ENCODE data around the gene DNAH2.

DNAH2 gene

DNA sequence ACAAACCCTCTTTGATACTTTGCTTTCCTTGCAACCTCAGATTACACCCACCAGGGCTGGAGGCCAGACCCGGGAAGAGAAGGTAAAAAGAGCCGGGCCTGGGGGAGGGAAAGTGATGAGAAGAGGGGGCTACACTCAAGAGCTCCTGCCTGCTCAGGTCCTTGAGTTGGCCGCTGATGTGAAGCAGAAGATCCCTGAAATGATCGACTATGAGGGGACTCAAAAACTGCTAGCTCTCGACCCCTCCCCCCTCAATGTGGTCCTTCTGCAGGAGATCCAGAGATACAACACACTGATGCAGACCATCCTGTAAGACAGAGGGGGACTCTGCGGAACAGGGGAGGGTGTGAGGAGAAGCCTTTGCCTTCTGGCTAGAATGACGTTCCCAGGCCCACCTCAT is 113.7 kb downstream of the DNAH2 start (continued):
- TF ChIP-seq ZNF600 (tag by site-specific recombination; IDR thresholded peaks at IDR 0.05) (no peak), ZNF280D (tag by site-specific recombination; IDR thresholded peaks at IDR 0.05) (no peak), MZF1 (tag by site-specific recombination; IDR thresholded peaks at IDR 0.05; ENCODE audit: borderline replicate concordance) (no peak)

DNA sequence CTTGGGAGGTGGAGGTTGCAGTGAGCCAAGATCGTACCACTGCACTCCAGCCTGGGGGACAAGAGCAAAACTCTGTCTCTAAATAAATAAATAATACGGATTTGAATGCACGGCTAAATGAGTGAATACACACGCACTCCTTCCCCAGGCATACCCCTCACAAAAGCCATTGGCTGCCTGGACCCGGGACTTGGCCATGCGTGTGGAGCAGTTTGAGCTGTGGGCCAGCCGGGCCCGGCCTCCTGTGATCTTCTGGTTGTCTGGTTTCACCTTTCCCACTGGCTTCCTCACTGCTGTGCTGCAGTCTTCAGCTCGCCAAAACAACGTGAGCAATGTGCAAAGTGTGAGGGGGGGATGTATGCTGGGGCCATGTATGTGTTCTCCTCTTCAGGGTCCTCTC is 114.9 kb downstream of the DNAH2 start:
- peaks cover 11% of the 10 kb centered on the region for H3K4me1 ChIP-seq (ENCODE audit: control insufficient read depth, insufficient read depth, low read length)
- ChIA-PET CTCF (interaction anchor here (0.6 to 3.4 kb wide), 11 partner anchors 9 to 225 kb away, joined by 3 to 13 read pairs (median 4); no protein-coding TSS in a partner anchor), POLR2A (interaction anchor here (4.2 to 6.1 kb wide), 2 partner anchors 11 to 24 kb away, joined by 42 to 56 read pairs; partner anchors contain the start of genes CYB5D1, NAA38 and TMEM88)
- H3K36me3 ChIP-seq (ENCODE audit: control insufficient read depth in 2 of 2, insufficient read depth in 1 of 2, low read length in 2 of 2): no peaks in the 10 kb centered on the region
- no peak overlapping the region for H3K27ac ChIP-seq (ENCODE audit: extremely low read depth, low read depth, low read length)
- TF ChIP-seq, protein P1, sequence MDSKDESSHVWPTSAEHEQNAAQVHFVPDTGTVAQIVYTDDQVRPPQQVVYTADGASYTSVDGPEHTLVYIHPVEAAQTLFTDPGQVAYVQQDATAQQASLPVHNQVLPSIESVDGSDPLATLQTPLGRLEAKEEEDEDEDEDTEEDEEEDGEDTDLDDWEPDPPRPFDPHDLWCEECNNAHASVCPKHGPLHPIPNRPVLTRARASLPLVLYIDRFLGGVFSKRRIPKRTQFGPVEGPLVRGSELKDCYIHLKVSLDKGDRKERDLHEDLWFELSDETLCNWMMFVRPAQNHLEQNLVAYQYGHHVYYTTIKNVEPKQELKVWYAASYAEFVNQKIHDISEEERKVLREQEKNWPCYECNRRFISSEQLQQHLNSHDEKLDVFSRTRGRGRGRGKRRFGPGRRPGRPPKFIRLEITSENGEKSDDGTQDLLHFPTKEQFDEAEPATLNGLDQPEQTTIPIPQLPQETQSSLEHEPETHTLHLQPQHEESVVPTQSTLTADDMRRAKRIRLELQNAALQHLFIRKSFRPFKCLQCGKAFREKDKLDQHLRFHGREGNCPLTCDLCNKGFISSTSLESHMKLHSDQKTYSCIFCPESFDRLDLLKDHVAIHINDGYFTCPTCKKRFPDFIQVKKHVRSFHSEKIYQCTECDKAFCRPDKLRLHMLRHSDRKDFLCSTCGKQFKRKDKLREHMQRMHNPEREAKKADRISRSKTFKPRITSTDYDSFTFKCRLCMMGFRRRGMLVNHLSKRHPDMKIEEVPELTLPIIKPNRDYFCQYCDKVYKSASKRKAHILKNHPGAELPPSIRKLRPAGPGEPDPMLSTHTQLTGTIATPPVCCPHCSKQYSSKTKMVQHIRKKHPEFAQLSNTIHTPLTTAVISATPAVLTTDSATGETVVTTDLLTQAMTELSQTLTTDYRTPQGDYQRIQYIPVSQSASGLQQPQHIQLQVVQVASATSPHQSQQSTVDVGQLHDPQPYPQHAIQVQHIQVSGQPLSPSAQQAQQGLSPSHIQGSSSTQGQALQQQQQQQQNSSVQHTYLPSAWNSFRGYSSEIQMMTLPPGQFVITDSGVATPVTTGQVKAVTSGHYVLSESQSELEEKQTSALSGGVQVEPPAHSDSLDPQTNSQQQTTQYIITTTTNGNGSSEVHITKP (tag by site-specific recombination; IDR thresholded peaks at IDR 0.05): peak; percentile 97
- TF ChIP-seq HIC1 (tag by site-specific recombination; IDR thresholded peaks at IDR 0.05) (no peak), KLF9 (tag by site-specific recombination; IDR thresholded peaks at IDR 0.05; ENCODE audit: low read depth) (no peak)
- no peaks in the 10 kb centered on the region for H3K9me3 ChIP-seq (ENCODE audit: control insufficient read depth, insufficient read depth, low read depth, low read length)
- no peak overlapping the region for H3K4me3 ChIP-seq (ENCODE audit: low read depth, low read length)

GRCh38 chr17:7833011-7833794 is 115.7 kb downstream of the DNAH2 start:
- Histone ChIP-seq H3K27ac (ENCODE audit: extremely low read depth, low read depth, low read length) (no peak overlapping the region; the same call in 1 of the 2 replicates), H3K4me3 (ENCODE audit: low read depth, low read length) (no peak overlapping the region), H3K9me3 (ENCODE audit: control insufficient read depth, insufficient read depth, low read depth, low read length) (no peaks in the 10 kb centered on the region), H3K4me1 (ENCODE audit: control insufficient read depth, insufficient read depth, low read length) (peaks cover 17% of the 10 kb centered on the region), H3K36me3 (ENCODE audit: control insufficient read depth in 2 of 2, insufficient read depth in 1 of 2, low read length in 2 of 2) (no peaks in the 10 kb centered on the region)
- TF ChIP-seq ZNF302 (tag by site-specific recombination; IDR thresholded peaks at IDR 0.05; ENCODE audit: low read depth) (no peak), ZBTB17 (tag by site-specific recombination; IDR thresholded peaks at IDR 0.05) (peak; percentile 13; the same call in 1 of the 2 replicates), BCL11B (tag by site-specific recombination; IDR thresholded peaks at IDR 0.05; ENCODE audit: low read depth) (0 out of 2 replicates have a peak, but pooled peaks have one; percentile 24)
- ChIA-PET CTCF (interaction anchor here (0.6 to 3.4 kb wide), 18 partner anchors 8 to 225 kb away, joined by 3 to 15 read pairs (median 6); no protein-coding TSS in a partner anchor), POLR2A (interaction anchor here (1.0 to 6.1 kb wide), 4 partner anchors 11 to 98 kb away, joined by 3 to 56 read pairs (median 24); partner anchors contain the start of genes CNTROB, CYB5D1, NAA38 and RNF227)

Data from HEK293 (cell line).